H1 (cell line): ENCODE measurements around the gene CYP2C8.
"Not testable (repeated sequence)": the region's sequence is repeated elsewhere in the genome, so short reads cannot be mapped to it uniquely, and the experiment has no call there.

Source experiments
- CHD2 ChIP-seq: IDR thresholded peaks from 2 replicates; pipeline ENCODE4 v1.6.1; 2012; ENCODE audit warnings: low read length, improper control_type of control experiment
- CTCF ChIP-seq, 3 experiments: IDR thresholded peaks; 1 replicate in 2 of 3; 2 replicates in 1 of 3; pipeline versions ENCODE4 v1.5.1 to v1.6.1; 2011; ENCODE audit warnings: low read length in 3 of 3, mild to moderate bottlenecking in 3 of 3, inconsistent platforms in 2 of 3, low read depth in 1 of 3, moderate library complexity in 1 of 3; ENCODE audit not compliant: insufficient read depth in 1 of 3; ENCODE audit errors: control extremely low read depth in 1 of 3
- JUND ChIP-seq: IDR thresholded peaks from 2 replicates; pipeline ENCODE4 v1.6.1; 2011; ENCODE audit warnings: mild to moderate bottlenecking, improper control_type of control experiment, low read length
- NRF1 ChIP-seq: IDR thresholded peaks from 2 replicates; pipeline ENCODE4 v1.6.1; 2011; ENCODE audit warnings: mild to moderate bottlenecking, low read depth, low read length, improper control_type of control experiment
- POLR2A ChIP-seq, 2 experiments: IDR thresholded peaks; 1 replicate in 1 of 2; 2 replicates in 1 of 2; pipeline ENCODE4 v1.6.1; 2011; ENCODE audit warnings: low read depth in 2 of 2, low read length in 2 of 2, mild to moderate bottlenecking in 2 of 2; ENCODE audit errors: control extremely low read depth in 1 of 2
- SIN3A ChIP-seq, 2 experiments: IDR thresholded peaks in 1 of 2; conservative IDR thresholded peaks in 1 of 2; 2 replicates each; pipeline ENCODE4 v1.6.1; 2011 to 2012; ENCODE audit warnings: low read length in 2 of 2, improper control_type of control experiment in 1 of 2, low read depth in 1 of 2, mild to moderate bottlenecking in 1 of 2
- TF ChIP-seq, protein P1 (sequence below): IDR thresholded peaks from 2 replicates; pipeline ENCODE4 v1.6.1; 2012; ENCODE audit warnings: inconsistent platforms

DNA sequence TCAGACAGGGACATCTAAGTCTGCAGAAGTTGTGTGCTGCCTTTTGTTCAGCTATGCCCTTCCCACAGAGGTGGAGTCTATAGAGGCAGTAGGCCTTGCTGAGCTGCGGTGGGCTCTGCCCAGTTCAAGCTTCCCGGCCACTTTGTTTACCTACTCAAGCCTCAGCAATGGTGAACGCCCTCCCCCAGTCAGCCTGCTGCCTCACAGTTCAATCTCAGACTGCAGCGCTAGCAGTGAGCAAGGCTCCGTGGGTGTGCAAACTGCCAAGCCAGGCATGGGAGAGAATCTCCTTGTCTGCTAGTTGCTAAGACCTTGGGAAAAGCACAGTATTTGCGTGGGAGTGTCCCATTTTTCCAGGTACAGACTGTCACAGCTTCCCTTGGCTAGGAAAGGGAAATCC is 41.5 kb upstream of the CYP2C8 start:
- not testable (repeated sequence) for TF ChIP-seq CTCF (IDR thresholded peaks at IDR 0.05; ENCODE audit: control extremely low read depth in 1 of 3, insufficient read depth in 1 of 3, low read depth in 1 of 3, low read length in 3 of 3); SIN3A (conservative IDR thresholded peaks at IDR 0.05 in 1 of 2, IDR thresholded peaks at IDR 0.05 in 1 of 2; ENCODE audit: low read depth in 1 of 2, low read length in 2 of 2); JUND; NRF1; CHD2; POLR2A (IDR thresholded peaks at IDR 0.05; ENCODE audit: control extremely low read depth in 1 of 2, low read depth in 2 of 2, low read length in 2 of 2)
- TF ChIP-seq, protein P1, sequence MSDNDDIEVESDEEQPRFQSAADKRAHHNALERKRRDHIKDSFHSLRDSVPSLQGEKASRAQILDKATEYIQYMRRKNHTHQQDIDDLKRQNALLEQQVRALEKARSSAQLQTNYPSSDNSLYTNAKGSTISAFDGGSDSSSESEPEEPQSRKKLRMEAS: not testable (repeated sequence)
